Left ventricle myocardium superior (tissue), 1 donor: Measurements from ENCODE around the gene CHD5. TPM values are rescaled to one million over a fixed set of nuclear protein-coding genes. Genes with fewer than 3 reads are reported as not detected.

Experiments
- ATAC-seq: fragments of 200-7000 bp; cut with Tn5 transposase; one replicate; pipeline ENCODE4 v1.9.1; 2020; ENCODE audit warnings: mild to moderate bottlenecking, moderate library complexity
- DNase-seq: peaks from one replicate; pipeline ENCODE4 v3.0.0-alpha.2; 2020
- intact Hi-C: fragments of 100-400 bp; cut with micrococcal nuclease; formaldehyde crosslinking; loops from one replicate; pipeline ENCODE4 v1.11.0; 2022
- total RNA-seq: library from RNA; stranded (reverse); fragmentation: NEBNext Ultra II Directional; extraction: Animal tissue kit (Norgen Biotek cat#: 25700); gene quantifications from one replicate; pipeline ENCODE4 v1.2.1, GENCODE V29; 2021
- donor health status: DM: no; HTN: yes; CAD: no; lungs with severe emphysema.

The CHD5 gene
- total RNA-seq, 1 donor from 2014 or later: 0.12 TPM

DNA sequence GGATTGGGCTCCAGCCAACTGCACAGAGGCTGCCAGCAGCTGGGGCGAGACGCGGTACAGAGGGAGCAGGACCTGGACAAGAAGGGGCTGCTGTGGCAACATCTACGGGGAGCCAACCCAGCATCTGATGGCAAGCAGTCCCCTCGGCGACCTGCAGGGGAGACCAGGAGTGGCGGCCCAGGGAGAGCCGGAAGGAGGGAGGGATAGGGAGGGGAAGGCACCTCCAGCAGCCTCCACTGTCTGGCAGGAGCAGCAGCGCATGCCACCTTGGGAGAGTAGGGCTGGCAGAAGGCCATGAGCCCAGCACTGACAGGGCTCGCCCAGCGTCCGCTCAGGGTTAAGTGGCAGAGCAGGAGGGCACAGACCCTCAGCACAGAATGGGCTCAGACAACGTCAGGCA, 17.3 kb downstream of the CHD5 start:
- DNase-seq: peak; percentile 14
- no peak for ATAC-seq
- intact Hi-C loops: no loop called here

DNA sequence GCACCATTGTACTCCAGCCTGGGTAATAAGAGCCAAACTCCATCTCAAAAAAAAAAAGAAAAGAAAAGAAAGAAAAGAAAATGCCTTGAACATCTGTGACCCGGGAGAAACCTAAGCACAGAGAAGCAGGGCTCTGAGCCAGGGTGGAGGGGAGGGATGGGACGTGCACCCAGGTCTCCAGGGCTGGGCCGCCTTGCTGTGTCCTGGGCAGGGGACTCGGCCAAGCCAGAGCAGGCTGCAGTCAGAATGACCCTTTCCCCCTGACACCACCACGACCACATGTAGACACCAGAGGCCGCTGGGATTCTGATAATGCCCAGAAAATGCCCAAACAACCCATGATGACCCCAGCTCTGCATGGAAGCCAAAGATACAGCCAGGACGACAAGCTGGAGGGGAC, 17.8 kb downstream of the CHD5 start:
- ATAC-seq: no peak

GRCh38 chr1:6158181-6158580, 21.9 kb downstream of the CHD5 start:
- ATAC-seq (no peak), DNase-seq (no peak)
- intact Hi-C loops: no loop called here

More for the DNA sequence above, 17.8 kb downstream of the CHD5 start:
- peak; percentile 10 for DNase-seq
- intact Hi-C loops: no loop called here

- intact Hi-C loops: no loop called here
- DNase-seq: no peak
- ATAC-seq: no peak
Measured at GRCh38 chr1:6157528-6158174, 22.5 kb downstream of the CHD5 start.

GRCh38 chr1:6157132-6157527, 23.0 kb downstream of the CHD5 start:
- no peak for ATAC-seq
- intact Hi-C loops: no loop called here

DNA sequence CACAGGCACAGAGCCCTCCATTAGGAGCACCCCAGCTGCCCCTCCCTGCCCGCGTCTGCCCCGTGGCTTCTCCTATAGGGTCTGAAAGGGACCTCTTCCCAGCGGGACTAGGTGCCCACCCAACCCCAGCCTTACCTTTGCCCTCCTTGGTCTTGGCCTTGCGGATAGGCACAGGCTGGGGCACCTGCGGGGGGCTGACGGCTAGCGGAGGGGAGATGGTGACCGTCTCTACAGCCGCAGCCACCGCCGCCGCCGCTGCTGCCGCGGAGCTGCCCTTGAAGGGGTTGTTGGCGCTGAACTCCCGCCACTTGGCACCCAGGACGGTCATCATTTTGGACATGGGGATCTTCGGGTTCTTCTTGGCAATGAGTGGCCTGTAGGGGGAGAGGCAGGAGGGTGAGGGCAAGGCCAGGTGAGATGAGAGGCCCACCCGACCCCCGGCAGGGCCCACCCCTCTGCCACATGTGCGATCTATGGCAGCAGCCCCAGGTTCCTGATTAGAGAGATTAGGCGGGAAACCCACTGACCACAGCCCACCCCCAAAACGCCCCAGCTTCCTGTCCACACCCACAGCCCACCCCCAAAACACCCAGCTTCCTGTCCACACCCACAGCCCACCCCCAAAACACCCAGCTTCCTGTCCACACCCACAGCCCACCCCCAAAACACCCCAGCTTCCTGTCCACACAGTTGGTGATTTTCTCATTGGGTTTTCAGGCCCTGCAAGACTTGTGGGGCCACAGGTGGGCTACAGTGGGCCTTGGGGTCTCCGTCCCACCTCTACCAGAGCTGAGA, 25.4 kb downstream of the CHD5 start:
- no peak for DNase-seq
- intact Hi-C loops: no loop called here
- no peak for ATAC-seq

More at GRCh38 chr1:6157132-6157527, 23.0 kb downstream of the CHD5 start:
- DNase-seq: no peak

GRCh38 chr1:6152882-6153281, 27.2 kb downstream of the CHD5 start:
- ATAC-seq (no peak), DNase-seq (no peak)
- intact Hi-C loops: no loop called here

DNA sequence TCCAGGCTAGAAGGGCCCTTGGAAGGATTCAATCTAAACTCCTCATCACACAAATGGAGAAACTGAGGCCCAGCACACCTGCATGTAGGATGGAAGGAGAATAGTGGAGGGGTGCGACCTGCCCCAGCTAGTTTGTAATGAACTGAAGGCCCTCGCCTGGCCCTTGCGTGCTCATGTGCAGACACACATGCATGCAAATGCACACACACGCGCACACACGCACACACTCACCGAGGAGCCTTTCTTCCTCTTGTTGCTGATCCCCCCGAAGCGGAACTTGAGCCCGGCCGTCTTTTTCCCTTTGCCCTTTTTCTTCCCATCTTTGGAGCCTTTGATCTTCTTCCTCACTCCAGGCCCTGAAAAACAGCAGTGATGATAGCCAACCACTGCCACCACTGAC, 27.9 kb downstream of the CHD5 start:
- ATAC-seq: no peak
- intact Hi-C loops: no loop called here

DNA sequence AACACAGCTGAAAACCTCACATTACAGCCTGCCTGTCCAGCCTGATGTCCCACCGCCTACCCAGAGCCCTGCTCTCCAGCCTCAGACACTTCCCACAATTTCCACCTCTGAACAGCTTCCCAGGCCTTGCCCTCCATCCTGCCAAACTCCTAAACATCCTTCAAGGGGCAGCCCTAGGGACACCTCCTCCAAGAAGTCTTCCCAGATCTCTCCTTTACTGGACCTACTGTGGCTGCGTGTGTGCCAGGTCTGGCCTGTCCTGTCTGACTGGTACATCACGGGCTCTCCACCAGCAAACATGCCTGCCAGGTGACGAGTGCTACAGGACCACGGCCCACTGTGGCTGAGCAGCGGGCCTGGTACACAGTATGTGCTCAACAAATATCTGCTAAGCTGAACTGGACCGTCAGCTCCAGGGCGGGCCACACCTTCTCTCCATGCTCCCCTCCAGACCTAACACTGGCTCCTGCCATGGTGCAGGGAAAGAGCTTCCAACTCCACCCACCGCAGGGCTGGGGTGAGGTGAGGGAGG, 28.8 kb downstream of the CHD5 start:
- ATAC-seq: no peak
- DNase-seq: no peak
- intact Hi-C loops: no loop called here

More for the DNA sequence above, 27.9 kb downstream of the CHD5 start:
- DNase-seq: no peak

- DNase-seq: no peak
- intact Hi-C loops: no loop called here
- no peak for ATAC-seq
Measured at GRCh38 chr1:6150006-6150938, 29.8 kb downstream of the CHD5 start.

DNA sequence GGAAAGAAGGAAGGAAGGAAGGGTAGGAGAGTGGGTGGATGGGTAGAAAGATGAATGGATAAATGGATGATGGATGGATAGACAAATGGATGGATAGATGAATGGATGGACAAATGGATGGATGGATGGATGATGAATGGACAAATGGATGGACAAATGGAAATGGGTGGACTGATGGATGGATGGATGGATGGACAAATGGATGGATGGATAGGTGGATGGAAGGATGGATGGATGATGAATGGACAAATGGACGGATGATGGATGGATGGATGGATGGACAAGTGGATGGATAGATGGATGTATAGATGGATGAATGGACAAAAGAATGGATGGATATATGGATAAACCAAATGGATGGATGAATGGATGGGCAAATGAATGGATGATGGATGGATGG, 30.5 kb downstream of the CHD5 start:
- intact Hi-C loops: no loop called here
- ATAC-seq (no peak), DNase-seq (no peak)

DNA sequence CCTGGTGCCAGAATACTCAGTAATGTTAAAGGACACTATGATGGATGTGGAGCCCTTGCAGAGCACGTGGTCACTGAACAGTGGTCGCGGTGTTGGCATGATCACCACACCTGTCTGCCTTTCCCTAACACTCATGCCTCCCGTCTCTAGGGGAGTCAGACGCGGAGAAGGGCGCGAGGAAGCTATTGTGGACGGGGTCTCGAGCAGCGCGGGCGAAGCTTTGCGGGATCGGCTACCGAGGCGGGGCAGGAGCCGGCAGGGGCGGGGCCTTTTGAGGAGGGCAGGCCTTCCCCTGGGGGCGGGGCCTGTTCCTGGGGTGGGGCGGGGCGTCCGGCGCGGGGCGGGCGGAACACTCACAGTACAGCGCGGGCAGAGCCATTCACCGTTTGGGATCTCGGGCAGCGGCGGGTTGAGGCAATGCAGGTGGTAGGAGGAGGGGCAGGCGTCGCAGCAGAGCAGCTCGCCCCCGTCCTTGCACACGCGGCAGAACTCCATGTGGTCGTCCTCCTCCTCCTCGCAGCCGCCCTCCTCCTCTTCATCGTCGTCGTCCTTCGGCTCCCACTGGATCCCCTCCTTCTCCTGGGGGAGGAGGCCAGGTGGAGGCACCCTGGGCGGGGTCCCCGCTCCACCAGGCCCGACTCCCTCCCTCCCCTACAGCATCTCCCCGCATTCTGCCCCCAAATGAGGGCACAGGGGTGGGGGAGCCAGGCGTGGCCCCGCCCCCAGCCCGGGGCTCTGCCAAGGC, 31.5 kb downstream of the CHD5 start:
- ATAC-seq (peak; percentile 75), DNase-seq (peak; percentile 62)
- intact Hi-C loops: no loop called here

DNA sequence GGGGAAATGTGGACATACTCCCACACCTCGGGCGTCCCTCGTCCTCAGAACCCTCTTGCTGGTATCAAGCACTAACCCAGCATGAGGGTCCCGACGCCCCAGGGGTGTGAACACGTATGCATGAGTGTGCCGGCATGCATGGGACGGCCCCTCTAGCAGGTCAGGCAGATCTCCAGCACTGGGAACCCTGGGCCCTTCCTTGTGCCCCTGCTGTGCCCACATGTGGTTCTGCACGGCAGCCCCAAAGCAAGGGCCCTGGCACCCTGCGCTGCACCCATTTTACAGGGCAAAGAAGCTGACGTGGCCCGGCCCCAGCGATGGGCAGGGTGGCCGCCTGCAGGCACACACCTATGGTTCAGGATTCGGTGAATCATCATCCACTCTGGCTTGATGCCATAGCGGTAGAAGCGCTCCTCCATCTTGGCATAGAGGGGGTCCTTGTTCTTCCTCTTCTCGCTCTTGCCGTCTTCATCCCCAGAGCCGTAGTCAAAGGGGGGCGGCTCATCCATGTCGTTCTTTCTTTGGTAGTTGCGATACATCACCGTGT, 34.2 kb downstream of the CHD5 start:
- DNase-seq: no peak
- intact Hi-C loops: no loop called here
- no peak for ATAC-seq

GRCh38 chr1:6145396-6145750, 34.7 kb downstream of the CHD5 start:
- DNase-seq (no peak), ATAC-seq (no peak)
- intact Hi-C loops: no loop called here

DNA sequence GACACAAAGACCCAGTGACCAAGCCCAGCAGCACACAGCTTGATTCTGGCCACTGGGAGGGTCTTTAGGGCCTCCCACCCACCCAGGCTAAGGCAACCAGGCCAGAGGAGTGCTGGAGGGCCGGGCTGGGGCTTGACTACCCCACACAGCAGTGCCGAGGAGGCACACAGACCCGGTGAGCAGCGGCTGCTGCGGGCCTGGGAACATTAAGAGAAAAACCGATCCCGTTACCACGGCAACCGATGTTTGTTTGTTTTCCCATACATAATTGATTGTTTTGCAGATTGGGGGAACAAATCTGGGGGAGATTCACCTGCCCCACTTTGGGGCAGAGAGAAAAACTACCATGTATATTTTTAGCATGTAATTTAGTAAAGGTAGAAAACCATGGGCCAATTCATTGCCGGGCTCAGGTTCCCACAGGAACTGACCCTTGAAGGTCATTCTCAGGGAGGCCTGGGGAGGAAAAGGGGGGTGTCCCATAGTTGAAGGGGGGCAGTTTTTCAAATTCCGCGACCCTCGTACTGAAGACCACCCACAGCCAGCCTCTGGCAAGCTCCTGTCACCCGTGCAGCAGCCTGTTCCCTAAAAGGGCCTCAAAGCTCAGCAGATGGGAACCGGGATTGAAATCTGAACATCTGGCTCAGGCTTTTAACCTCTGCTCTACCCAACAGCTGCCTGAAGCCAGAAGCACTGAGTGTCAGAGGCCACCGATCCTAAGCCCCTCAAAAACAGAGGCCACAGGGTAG, 35.3 kb downstream of the CHD5 start:
- intact Hi-C loops: no loop called here
- ATAC-seq (no peak), DNase-seq (no peak)

GRCh38 chr1:6144175-6144574, 35.9 kb downstream of the CHD5 start:
- ATAC-seq (no peak), DNase-seq (no peak)

DNA sequence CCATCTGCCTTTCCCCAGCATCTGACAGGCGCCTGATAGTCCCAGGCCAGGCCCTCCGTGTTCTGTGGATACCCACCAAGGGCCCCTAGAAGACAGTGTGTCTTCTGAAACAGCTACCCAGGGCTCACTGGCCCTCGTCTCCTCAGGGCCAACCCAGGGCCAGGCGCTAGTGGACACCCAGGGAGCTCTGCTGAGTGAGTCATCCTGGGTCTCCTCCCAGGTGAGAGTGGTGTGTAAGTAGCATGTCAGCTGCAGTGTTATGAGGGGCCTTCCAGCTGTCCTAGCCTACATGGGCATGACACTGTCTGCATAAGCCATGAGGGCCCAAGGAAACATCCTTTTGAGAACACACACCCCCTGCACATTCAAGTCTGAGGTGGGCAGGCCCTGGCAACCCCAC, 36.7 kb downstream of the CHD5 start:
- no peak for DNase-seq
- intact Hi-C loops: no loop called here
- ATAC-seq: no peak

More at GRCh38 chr1:6144175-6144574, 35.9 kb downstream of the CHD5 start:
- intact Hi-C loops: no loop called here

GRCh38 chr1:6142734-6143133, 37.4 kb downstream of the CHD5 start:
- intact Hi-C loops: no loop called here
- no peak for ATAC-seq
- no peak for DNase-seq
